Activated T-cell treated with anti-CD3 and anti-CD28 coated beads, Interleukin-2, amount 50 U/mL, for 24 hours (primary cell): ENCODE measurements around the gene TNRC6C.

Experiments
- DNase-seq: peaks from one replicate; pipeline ENCODE4 v3.0.0-alpha.2; 2020
- H3K27ac Mint-ChIP-seq: 2 replicates; pipeline ENCODE4 v1.8.0; 2020; ENCODE audit warnings: mild to moderate bottlenecking, mixed read lengths
- H3K27me3 Mint-ChIP-seq: 2 replicates; pipeline ENCODE4 v1.8.0; 2020; ENCODE audit warnings: mixed read lengths
- H3K36me3 Mint-ChIP-seq: 2 replicates; pipeline ENCODE4 v1.8.0; 2020; ENCODE audit warnings: low read depth, mixed read lengths
- H3K4me1 Mint-ChIP-seq: 2 replicates; pipeline ENCODE4 v1.8.0; 2020; ENCODE audit warnings: low read depth, mixed read lengths
- H3K4me3 Mint-ChIP-seq: 2 replicates; pipeline ENCODE4 v1.8.0; 2020; ENCODE audit warnings: mild to moderate bottlenecking, moderate library complexity, mixed read lengths
- H3K9me3 Mint-ChIP-seq: 2 replicates; pipeline ENCODE4 v1.8.0; 2020; ENCODE audit warnings: mixed read lengths

TNRC6C gene

GRCh38 chr17:78144147-78144719 lies 185.7 kb downstream of the TNRC6C start:
- H3K4me1 Mint-ChIP-seq, result peaks cover 44% of the 10 kb centered on the region
- peak overlapping the region; percentile 29 for H3K27ac Mint-ChIP-seq
- no peaks in the 10 kb centered on the region for H3K9me3 Mint-ChIP-seq
- DNase-seq, result no peak
- peaks cover 26% of the 10 kb centered on the region for H3K36me3 Mint-ChIP-seq
- H3K27me3 Mint-ChIP-seq, result no peaks in the 10 kb centered on the region
- H3K4me3 Mint-ChIP-seq, result no peak overlapping the region

DNA sequence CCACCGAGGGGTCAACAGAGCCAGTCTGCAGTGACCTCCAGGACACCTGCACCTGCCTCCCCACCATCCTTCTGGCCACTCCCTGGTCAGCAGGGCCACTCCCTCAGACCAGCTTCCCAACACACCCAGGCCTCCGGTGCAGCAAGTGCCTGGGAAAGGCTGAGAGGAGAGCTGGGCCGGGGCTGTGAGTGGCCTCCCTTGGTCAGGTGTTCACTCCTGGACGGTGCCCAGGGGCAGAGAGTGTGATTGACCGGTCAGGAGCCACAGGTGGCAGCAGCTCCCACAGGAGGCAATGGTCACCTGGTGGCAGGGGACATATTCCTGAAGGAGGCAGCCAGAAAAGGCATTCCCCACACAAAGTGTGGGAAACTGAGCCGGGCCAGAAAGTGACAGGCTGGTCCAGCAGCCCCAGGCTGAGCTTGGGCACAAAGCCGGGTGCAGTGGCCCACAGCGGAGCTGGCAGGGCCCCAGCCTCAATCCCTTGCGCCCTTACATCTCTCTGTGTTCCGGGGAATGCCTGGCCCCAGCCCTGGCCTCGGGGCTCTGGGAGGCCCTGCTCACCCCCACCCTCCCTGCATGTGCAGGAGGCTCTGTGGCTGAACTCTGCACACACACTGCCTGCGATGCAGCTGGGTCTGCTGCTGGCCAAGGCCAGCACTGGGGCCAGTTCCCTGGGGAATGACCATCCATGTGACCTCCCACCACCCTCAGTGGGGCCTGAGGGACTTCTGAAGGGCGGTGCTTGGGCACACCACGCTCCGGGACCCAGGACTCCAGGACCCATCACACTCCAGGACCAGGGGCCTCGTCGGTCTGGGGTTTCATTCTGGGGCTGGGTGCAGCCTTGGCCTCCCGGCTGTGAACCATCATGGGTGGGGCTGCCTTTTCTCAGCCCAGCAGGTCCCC lies 186.5 kb downstream of the TNRC6C start:
- no peak overlapping the region for H3K4me3 Mint-ChIP-seq
- peaks cover 42% of the 10 kb centered on the region for H3K4me1 Mint-ChIP-seq
- no peaks in the 10 kb centered on the region for H3K27me3 Mint-ChIP-seq
- H3K36me3 Mint-ChIP-seq, result peaks cover 22% of the 10 kb centered on the region
- H3K27ac Mint-ChIP-seq, result peak overlapping the region; percentile 29
- no peak for DNase-seq
- no peaks in the 10 kb centered on the region for H3K9me3 Mint-ChIP-seq

- H3K36me3 Mint-ChIP-seq, result peaks cover 14% of the 10 kb centered on the region
- H3K4me3 Mint-ChIP-seq, result no peak overlapping the region
- no peak for DNase-seq
- no peak overlapping the region for H3K27ac Mint-ChIP-seq
- peaks cover 35% of the 10 kb centered on the region for H3K4me1 Mint-ChIP-seq
- H3K27me3 Mint-ChIP-seq, result no peaks in the 10 kb centered on the region
- no peaks in the 10 kb centered on the region for H3K9me3 Mint-ChIP-seq
Observed at GRCh38 chr17:78146471-78146869, 188.0 kb downstream of the TNRC6C start.

GRCh38 chr17:78146881-78147280 lies 188.4 kb downstream of the TNRC6C start:
- Mint-ChIP-seq H3K36me3 (peaks cover 10% of the 10 kb centered on the region), H3K4me1 (peaks cover 30% of the 10 kb centered on the region), H3K9me3 (no peaks in the 10 kb centered on the region), H3K27me3 (no peaks in the 10 kb centered on the region), H3K27ac (peak overlapping the region; percentile 55), H3K4me3 (no peak overlapping the region)
- DNase-seq, result no peak

- no peak for DNase-seq
- H3K27me3 Mint-ChIP-seq, result no peaks in the 10 kb centered on the region
- peaks cover 4% of the 10 kb centered on the region for H3K36me3 Mint-ChIP-seq
- H3K4me3 Mint-ChIP-seq, result no peak overlapping the region
- H3K9me3 Mint-ChIP-seq, result no peaks in the 10 kb centered on the region
- H3K27ac Mint-ChIP-seq, result peak overlapping the region; percentile 69
- H3K4me1 Mint-ChIP-seq, result peaks cover 25% of the 10 kb centered on the region
Observed at GRCh38 chr17:78147315-78147998, 189.0 kb downstream of the TNRC6C start.

DNA sequence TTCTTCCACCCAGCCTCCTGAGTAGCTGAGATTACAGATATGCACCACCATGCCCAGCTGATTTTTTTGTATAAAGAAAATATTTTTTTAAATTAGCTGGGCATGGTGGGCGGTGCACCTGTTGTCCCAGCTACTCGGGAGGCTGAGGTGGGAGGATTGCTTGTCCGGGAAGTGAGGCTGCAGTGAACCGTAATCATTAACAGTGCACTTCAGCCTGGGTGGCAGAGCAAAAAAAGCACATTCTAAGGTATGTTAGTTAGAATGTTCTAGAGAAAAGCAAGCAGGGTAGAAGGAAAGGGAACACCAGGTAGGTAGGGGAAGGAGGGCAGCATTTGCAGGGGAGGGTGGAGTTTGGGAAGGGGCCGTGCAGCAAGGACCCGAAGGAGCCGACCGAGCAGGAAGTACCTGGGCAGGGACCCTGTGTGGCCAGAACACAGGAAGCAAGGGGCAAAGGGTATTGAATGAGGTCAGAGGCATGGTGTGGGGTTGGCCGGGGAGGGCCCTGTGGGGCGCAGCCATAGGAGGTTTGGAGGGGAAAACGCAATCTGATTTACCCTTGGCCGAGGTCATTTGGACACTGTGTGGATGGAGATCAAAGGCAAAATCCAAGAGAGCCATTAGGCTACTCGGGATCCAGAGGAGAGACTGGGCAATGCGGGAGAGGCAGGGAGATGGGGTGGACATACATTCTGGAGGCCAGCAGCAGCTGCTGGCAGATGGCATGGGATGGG lies 189.9 kb downstream of the TNRC6C start:
- DNase-seq, result no peak
- no peaks in the 10 kb centered on the region for H3K27me3 Mint-ChIP-seq
- no peaks in the 10 kb centered on the region for H3K9me3 Mint-ChIP-seq
- H3K27ac Mint-ChIP-seq, result peak overlapping the region; percentile 28
- H3K4me1 Mint-ChIP-seq, result peaks cover 18% of the 10 kb centered on the region
- no peak overlapping the region for H3K4me3 Mint-ChIP-seq
- no peaks in the 10 kb centered on the region for H3K36me3 Mint-ChIP-seq

GRCh38 chr17:78151514-78152008 lies 193.1 kb downstream of the TNRC6C start:
- no peak overlapping the region for H3K27ac Mint-ChIP-seq
- peaks cover 15% of the 10 kb centered on the region for H3K4me1 Mint-ChIP-seq
- no peak overlapping the region for H3K4me3 Mint-ChIP-seq
- no peak for DNase-seq
- no peaks in the 10 kb centered on the region for H3K36me3 Mint-ChIP-seq
- H3K27me3 Mint-ChIP-seq, result no peaks in the 10 kb centered on the region
- H3K9me3 Mint-ChIP-seq, result no peaks in the 10 kb centered on the region

GRCh38 chr17:78154903-78155811 lies 196.7 kb downstream of the TNRC6C start:
- H3K27me3 Mint-ChIP-seq, result no peaks in the 10 kb centered on the region
- H3K27ac Mint-ChIP-seq, result no peak overlapping the region
- no peaks in the 10 kb centered on the region for H3K9me3 Mint-ChIP-seq
- peaks cover 10% of the 10 kb centered on the region for H3K4me1 Mint-ChIP-seq
- DNase-seq, result no peak
- H3K36me3 Mint-ChIP-seq, result no peaks in the 10 kb centered on the region
- H3K4me3 Mint-ChIP-seq, result no peak overlapping the region
